HG03139 (cell line): Measurements from ENCODE around the gene PHTF2.

Experiments
- ATAC-seq: cut with Tn5 transposase; IDR thresholded peaks from one replicate; pipeline ENCODE4 v1.9.1; 2021; ENCODE audit not compliant: unreplicated experiment

PHTF2 gene

GRCh38 chr7:77918676-77919075, 120.1 kb downstream of the PHTF2 start:
- no peak for ATAC-seq

- no peak for ATAC-seq
Measured at GRCh38 chr7:77923419-77923818, 124.8 kb downstream of the PHTF2 start.

GRCh38 chr7:77930496-77930895, 131.9 kb downstream of the PHTF2 start:
- no peak for ATAC-seq

- ATAC-seq = no peak
Measured at GRCh38 chr7:77931841-77932240, 133.3 kb downstream of the PHTF2 start.

- ATAC-seq = no peak
Measured at GRCh38 chr7:77933394-77933793, 134.8 kb downstream of the PHTF2 start.

- no peak for ATAC-seq
Measured at GRCh38 chr7:77935652-77936348, 137.2 kb downstream of the PHTF2 start.

- ATAC-seq = no peak
Measured at GRCh38 chr7:77940647-77941046, 142.1 kb downstream of the PHTF2 start.

- no peak for ATAC-seq
Measured at GRCh38 chr7:77942431-77942830, 143.9 kb downstream of the PHTF2 start.

GRCh38 chr7:77944183-77945182, 145.9 kb downstream of the PHTF2 start:
- ATAC-seq = no peak

- no peak for ATAC-seq
Measured at GRCh38 chr7:77950548-77950947, 152.0 kb downstream of the PHTF2 start.

- no peak for ATAC-seq
Measured at GRCh38 chr7:77954773-77955555, 156.4 kb downstream of the PHTF2 start.

- no peak for ATAC-seq
Measured at GRCh38 chr7:77958436-77958835, 159.9 kb downstream of the PHTF2 start.

- ATAC-seq = no peak
Measured at GRCh38 chr7:77959080-77959479, 160.5 kb downstream of the PHTF2 start.

GRCh38 chr7:77960336-77960735, 161.8 kb downstream of the PHTF2 start:
- ATAC-seq = no peak

GRCh38 chr7:77967429-77967828, 168.9 kb downstream of the PHTF2 start:
- no peak for ATAC-seq

- ATAC-seq = no peak
Measured at GRCh38 chr7:77971726-77972125, 173.2 kb downstream of the PHTF2 start.

- ATAC-seq = no peak
Measured at GRCh38 chr7:77975672-77976480, 177.3 kb downstream of the PHTF2 start.

- ATAC-seq = no peak
Measured at GRCh38 chr7:77979219-77979618, 180.6 kb downstream of the PHTF2 start.

GRCh38 chr7:77980087-77980713, 181.6 kb downstream of the PHTF2 start:
- no peak for ATAC-seq
